ENCODE measurements around the gene ABR. TPM values are rescaled to one million over a fixed set of nuclear protein-coding genes. Genes with fewer than 3 reads are reported as not detected.
"Not testable (repeated sequence)": the region's sequence is repeated elsewhere in the genome, so short reads cannot be mapped to it uniquely, and the experiment has no call there.

The ABR gene
- total and polyA plus RNA-seq, 4 donors: 41.8 to 172 (median 120) TPM

GRCh38 chr17:1123921-1124715, 55.7 kb downstream of the ABR start:
- no peak for ATAC-seq (ENCODE audit: low FRiP score)
- WGBS, 2 donors: 78 to 80% methylated on average over 27 of the region's 27 CpGs

GRCh38 chr17:1123393-1123831, 56.4 kb downstream of the ABR start:
- Histone ChIP-seq H3K36me3 (ENCODE audit: control insufficient read depth in 1 of 2, insufficient read depth in 2 of 2, low read length in 1 of 2) (no peaks in the 10 kb centered on the region), H3K27ac (ENCODE audit: low read depth in 1 of 2, low read length in 2 of 2) (no peak overlapping the region), H3K4me3 (ENCODE audit: low read length in 2 of 2) (no peak overlapping the region), H3K27me3 (ENCODE audit: control insufficient read depth in 1 of 2, insufficient read depth in 2 of 2, low read length in 1 of 2) (no peaks in the 10 kb centered on the region), H3K9me3 (ENCODE audit: control insufficient read depth, low read length) (no peaks in the 10 kb centered on the region), H3K4me1 (ENCODE audit: control insufficient read depth in 1 of 2, insufficient read depth in 2 of 2, low read length in 2 of 2) (no peaks in the 10 kb centered on the region)
- DNase-seq (no peak), ATAC-seq (ENCODE audit: low FRiP score) (no peak)
- 48 to 56% methylated on average over 24 of the region's 24 CpGs for WGBS, 2 donors
- intact Hi-C loops (cut with DNase I): loop anchor here (2.0 to 5.0 kb wide), 3 partner anchors 23 to 64 kb away; no protein-coding TSS in a partner anchor

More at GRCh38 chr17:1123921-1124715, 55.7 kb downstream of the ABR start:
- Histone ChIP-seq H3K27me3 (ENCODE audit: control insufficient read depth in 1 of 2, insufficient read depth in 2 of 2, low read length in 1 of 2) (no peaks in the 10 kb centered on the region), H3K27ac (ENCODE audit: low read depth in 1 of 2, low read length in 2 of 2) (no peak overlapping the region), H3K4me3 (ENCODE audit: low read length in 2 of 2) (no peak overlapping the region), H3K9me3 (ENCODE audit: control insufficient read depth, low read length) (no peaks in the 10 kb centered on the region), H3K4me1 (ENCODE audit: control insufficient read depth in 1 of 2, insufficient read depth in 2 of 2, low read length in 2 of 2) (no peaks in the 10 kb centered on the region), H3K36me3 (ENCODE audit: control insufficient read depth in 1 of 2, insufficient read depth in 2 of 2, low read length in 1 of 2) (no peaks in the 10 kb centered on the region)
- intact Hi-C loops (cut with DNase I): loop anchor here (2.0 to 5.0 kb wide), 3 partner anchors 23 to 63 kb away; no protein-coding TSS in a partner anchor
- DNase-seq: no peak

GRCh38 chr17:1122533-1123392, 57.0 kb downstream of the ABR start:
- ATAC-seq (ENCODE audit: low FRiP score): peak; percentile 91
- WGBS, 2 donors: 8 to 10% methylated on average over 21 of the region's 21 CpGs
- peak; percentile 88 to 94 for DNase-seq
- Histone ChIP-seq H3K4me1 (ENCODE audit: control insufficient read depth in 1 of 2, insufficient read depth in 2 of 2, low read length in 2 of 2) (no peaks in the 10 kb centered on the region), H3K9me3 (ENCODE audit: control insufficient read depth, low read length) (no peaks in the 10 kb centered on the region), H3K4me3 (ENCODE audit: low read length in 2 of 2) (no peak overlapping the region), H3K36me3 (ENCODE audit: control insufficient read depth in 1 of 2, insufficient read depth in 2 of 2, low read length in 1 of 2) (no peaks in the 10 kb centered on the region), H3K27me3 (ENCODE audit: control insufficient read depth in 1 of 2, insufficient read depth in 2 of 2, low read length in 1 of 2) (no peaks in the 10 kb centered on the region), H3K27ac (ENCODE audit: low read depth in 1 of 2, low read length in 2 of 2) (no peak overlapping the region)
- intact Hi-C loops (cut with DNase I): loop anchor here (2.0 to 5.0 kb wide), 3 partner anchors 24 to 65 kb away; no protein-coding TSS in a partner anchor

GRCh38 chr17:1121442-1121817, 58.4 kb downstream of the ABR start:
- not testable (repeated sequence) for H3K27me3 ChIP-seq (ENCODE audit: control insufficient read depth in 1 of 2, insufficient read depth in 2 of 2, low read length in 1 of 2); ATAC-seq (ENCODE audit: low FRiP score); DNase-seq; H3K9me3 ChIP-seq (ENCODE audit: control insufficient read depth, low read length); H3K36me3 ChIP-seq (ENCODE audit: control insufficient read depth in 1 of 2, insufficient read depth in 2 of 2, low read length in 1 of 2); H3K4me3 ChIP-seq (ENCODE audit: low read length in 2 of 2); H3K4me1 ChIP-seq (ENCODE audit: control insufficient read depth in 1 of 2, insufficient read depth in 2 of 2, low read length in 2 of 2); H3K27ac ChIP-seq (ENCODE audit: low read depth in 1 of 2, low read length in 2 of 2)
- intact Hi-C loops (cut with DNase I): loop anchor here in 1 of 2 donors (5.0 kb wide), 1 partner anchor 66 kb away; no protein-coding TSS in a partner anchor
- 92 to 96% methylated on average over 1 of the region's 1 CpG for WGBS, 2 donors

GRCh38 chr17:1120596-1121441, 59.0 kb downstream of the ABR start:
- no peaks in the 10 kb centered on the region for H3K4me1 ChIP-seq (ENCODE audit: control insufficient read depth in 1 of 2, insufficient read depth in 2 of 2, low read length in 2 of 2)
- 91 to 96% methylated on average over 12 of the region's 12 CpGs for whole genome bisulfite sequencing, 2 donors
- no peak for ATAC-seq (ENCODE audit: low FRiP score)
- no peak overlapping the region for H3K4me3 ChIP-seq (ENCODE audit: low read length in 2 of 2)
- DNase-seq: no peak
- H3K9me3 ChIP-seq (ENCODE audit: control insufficient read depth, low read length): no peaks in the 10 kb centered on the region
- intact Hi-C loops (cut with DNase I): loop anchor here in 1 of 2 donors (5.0 kb wide), 1 partner anchor 66 kb away; no protein-coding TSS in a partner anchor
- no peaks in the 10 kb centered on the region for H3K36me3 ChIP-seq (ENCODE audit: control insufficient read depth in 1 of 2, insufficient read depth in 2 of 2, low read length in 1 of 2)
- H3K27me3 ChIP-seq (ENCODE audit: control insufficient read depth in 1 of 2, insufficient read depth in 2 of 2, low read length in 1 of 2): no peaks in the 10 kb centered on the region
- H3K27ac ChIP-seq (ENCODE audit: low read depth in 1 of 2, low read length in 2 of 2): no peak overlapping the region

- Histone ChIP-seq H3K4me3 (ENCODE audit: low read length in 2 of 2) (no peak overlapping the region), H3K36me3 (ENCODE audit: control insufficient read depth in 1 of 2, insufficient read depth in 2 of 2, low read length in 1 of 2) (no peaks in the 10 kb centered on the region), H3K27me3 (ENCODE audit: control insufficient read depth in 1 of 2, insufficient read depth in 2 of 2, low read length in 1 of 2) (no peaks in the 10 kb centered on the region), H3K4me1 (ENCODE audit: control insufficient read depth in 1 of 2, insufficient read depth in 2 of 2, low read length in 2 of 2) (no peaks in the 10 kb centered on the region), H3K27ac (ENCODE audit: low read depth in 1 of 2, low read length in 2 of 2) (no peak overlapping the region), H3K9me3 (ENCODE audit: control insufficient read depth, low read length) (no peaks in the 10 kb centered on the region)
- 66 to 77% methylated on average over 8 of the region's 8 CpGs for WGBS, 2 donors
- DNase-seq: no peak
- intact Hi-C loops (cut with DNase I): loop anchor here in 1 of 2 donors (5.0 kb wide), 1 partner anchor 67 kb away; no protein-coding TSS in a partner anchor
- ATAC-seq (ENCODE audit: low FRiP score): no peak
These were observed 59.9 kb downstream of the ABR start for GRCh38 chr17:1119924-1120323.

GRCh38 chr17:1116602-1117001, 63.2 kb downstream of the ABR start:
- Histone ChIP-seq H3K9me3 (ENCODE audit: control insufficient read depth, low read length) (no peaks in the 10 kb centered on the region), H3K4me1 (ENCODE audit: control insufficient read depth in 1 of 2, insufficient read depth in 2 of 2, low read length in 2 of 2) (no peaks in the 10 kb centered on the region), H3K4me3 (ENCODE audit: low read length in 2 of 2) (no peak overlapping the region), H3K27me3 (ENCODE audit: control insufficient read depth in 1 of 2, insufficient read depth in 2 of 2, low read length in 1 of 2) (no peaks in the 10 kb centered on the region), H3K36me3 (ENCODE audit: control insufficient read depth in 1 of 2, insufficient read depth in 2 of 2, low read length in 1 of 2) (no peaks in the 10 kb centered on the region), H3K27ac (ENCODE audit: low read depth in 1 of 2, low read length in 2 of 2) (no peak overlapping the region)
- DNase-seq: peak in 1 of 2 donors; percentile 73
- intact Hi-C loops (cut with DNase I): no loop called here
- ATAC-seq (ENCODE audit: low FRiP score): no peak
- 75 to 78% methylated on average over 10 to 12 of the region's 12 CpGs for WGBS, 2 donors

GRCh38 chr17:1112875-1113274, 66.9 kb downstream of the ABR start:
- Histone ChIP-seq H3K9me3 (ENCODE audit: control insufficient read depth, low read length) (no peaks in the 10 kb centered on the region), H3K4me1 (ENCODE audit: control insufficient read depth in 1 of 2, insufficient read depth in 2 of 2, low read length in 2 of 2) (no peaks in the 10 kb centered on the region), H3K27me3 (ENCODE audit: control insufficient read depth in 1 of 2, insufficient read depth in 2 of 2, low read length in 1 of 2) (no peaks in the 10 kb centered on the region), H3K27ac (ENCODE audit: low read depth in 1 of 2, low read length in 2 of 2) (peak overlapping the region in 1 of 2 donors; percentile 20), H3K4me3 (ENCODE audit: low read length in 2 of 2) (no peak overlapping the region), H3K36me3 (ENCODE audit: control insufficient read depth in 1 of 2, insufficient read depth in 2 of 2, low read length in 1 of 2) (no peaks in the 10 kb centered on the region)
- DNase-seq (peak in 1 of 2 donors; percentile 75), ATAC-seq (ENCODE audit: low FRiP score) (no peak)
- 81 to 85% methylated on average over 10 of the region's 10 CpGs for WGBS, 2 donors
- intact Hi-C loops (cut with DNase I): no loop called here
